GM19395 (cell line): Measurements from ENCODE around the gene NDRG4.
"Not testable (repeated sequence)": the region's sequence is repeated elsewhere in the genome, so short reads cannot be mapped to it uniquely, and the experiment has no call there.

Experiments
- ATAC-seq: cut with Tn5 transposase; IDR thresholded peaks from one replicate; pipeline ENCODE4 v1.9.1; 2021; ENCODE audit warnings: mild to moderate bottlenecking, moderate library complexity; ENCODE audit not compliant: unreplicated experiment

NDRG4 gene

GRCh38 chr16:58464916-58465731 is 34.8 kb upstream of the NDRG4 start:
- no peak for ATAC-seq

GRCh38 chr16:58465817-58466216 is 34.1 kb upstream of the NDRG4 start:
- ATAC-seq, result no peak

DNA sequence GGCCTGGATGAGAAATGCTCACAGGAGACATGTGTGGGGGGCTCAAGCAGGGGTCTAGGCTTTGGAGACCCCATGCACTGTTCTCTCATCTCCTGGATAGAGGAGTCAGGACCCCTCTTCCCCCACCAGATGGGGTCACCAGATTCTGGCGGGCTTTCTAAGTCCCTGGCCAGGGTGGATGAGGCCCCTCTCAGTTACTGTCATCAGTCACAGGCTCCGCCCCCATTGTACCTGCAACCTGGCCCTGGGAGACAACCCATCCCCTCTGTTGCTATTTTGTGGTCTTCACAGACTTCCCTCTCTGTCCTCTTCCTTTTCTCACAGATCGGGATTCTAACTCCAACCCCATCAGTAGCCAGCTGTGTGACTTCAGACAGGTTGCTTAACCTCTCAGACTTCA is 33.5 kb upstream of the NDRG4 start:
- no peak for ATAC-seq

DNA sequence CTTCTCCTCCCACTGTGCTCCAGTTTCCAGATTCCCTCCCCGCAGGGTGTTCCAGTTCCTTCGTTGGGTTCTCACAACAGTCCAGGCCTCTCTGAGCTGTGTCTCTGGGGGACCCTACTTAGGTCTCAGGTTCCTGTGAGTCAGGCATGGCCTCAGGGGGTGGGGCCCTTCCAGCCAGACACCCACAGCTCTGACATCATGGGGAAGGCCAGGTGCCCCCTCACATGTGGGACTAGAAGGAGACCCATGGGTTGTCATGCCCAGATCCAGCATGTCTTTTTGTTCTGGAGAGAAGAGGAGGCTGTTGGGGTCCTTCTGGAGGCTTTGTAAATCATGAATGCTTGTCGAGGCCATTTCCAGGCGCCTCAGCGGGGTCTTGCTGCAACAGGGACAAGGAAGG is 32.0 kb upstream of the NDRG4 start:
- no peak for ATAC-seq

- no peak for ATAC-seq
Measured at GRCh38 chr16:58471209-58471975, 28.6 kb upstream of the NDRG4 start.

GRCh38 chr16:58472266-58472665 is 27.7 kb upstream of the NDRG4 start:
- ATAC-seq, result no peak

DNA sequence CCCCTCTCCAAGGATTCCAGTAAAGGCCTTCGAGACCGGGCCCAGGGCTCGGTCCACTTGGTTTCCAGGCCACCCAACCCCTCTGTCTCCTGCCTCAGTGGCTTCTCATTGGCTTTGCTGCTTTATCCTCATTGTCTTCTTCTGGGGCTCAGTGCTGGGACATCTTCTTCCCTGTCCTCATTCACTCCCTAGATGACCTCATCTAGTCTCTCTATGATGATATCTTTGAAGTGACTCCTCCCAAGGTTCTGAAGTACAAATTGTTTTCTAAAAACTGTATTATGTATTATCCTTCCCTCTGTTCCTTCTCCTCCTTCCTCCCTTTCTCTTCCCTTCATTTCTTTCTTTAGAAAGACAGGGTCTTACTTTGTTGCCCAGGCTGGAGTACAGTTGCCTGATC is 27.1 kb upstream of the NDRG4 start:
- no peak for ATAC-seq

- no peak for ATAC-seq
Measured at GRCh38 chr16:58474296-58474695, 25.6 kb upstream of the NDRG4 start.

GRCh38 chr16:58475091-58475619 is 24.8 kb upstream of the NDRG4 start:
- ATAC-seq, result no peak

DNA sequence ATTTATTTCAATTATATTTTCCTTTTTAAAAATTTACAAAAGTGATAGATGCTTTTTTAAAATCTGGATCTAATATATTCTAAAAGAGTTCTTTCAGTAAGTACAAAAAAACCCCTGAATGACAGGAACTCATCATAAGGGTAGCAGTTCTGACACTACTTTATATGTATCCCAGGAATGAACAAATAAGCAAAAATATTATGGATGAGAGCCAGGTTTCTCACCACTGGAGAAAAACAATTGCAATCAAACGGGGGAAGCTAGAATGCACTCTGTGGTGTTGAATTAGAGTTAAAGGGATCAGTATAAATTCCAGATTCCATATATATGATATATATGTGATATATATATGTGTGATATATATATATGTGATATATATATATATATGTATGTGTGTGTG is 23.2 kb upstream of the NDRG4 start:
- no peak for ATAC-seq

GRCh38 chr16:58478427-58478826 is 21.5 kb upstream of the NDRG4 start:
- no peak for ATAC-seq

- ATAC-seq, result no peak
Measured at GRCh38 chr16:58481226-58481869, 18.6 kb upstream of the NDRG4 start.

DNA sequence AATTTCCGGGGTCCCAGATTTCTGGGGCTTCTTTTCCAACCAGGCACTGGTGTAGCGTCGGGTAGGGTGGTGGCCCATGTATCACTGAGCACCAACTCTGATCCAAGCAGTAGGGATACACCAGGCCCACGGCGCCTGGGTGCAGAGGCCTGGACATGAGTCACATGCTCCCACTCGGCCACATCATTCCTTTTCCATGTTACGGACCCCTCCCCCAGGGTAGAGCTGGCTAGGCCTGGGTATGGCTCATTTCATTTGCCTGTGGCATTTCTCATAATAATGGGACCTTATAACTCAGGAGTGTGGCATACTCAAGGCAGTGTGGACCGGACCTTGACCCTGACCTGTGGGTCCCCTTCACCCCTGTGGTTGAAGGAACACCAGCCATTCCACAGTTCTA is 18.0 kb upstream of the NDRG4 start:
- no peak for ATAC-seq

DNA sequence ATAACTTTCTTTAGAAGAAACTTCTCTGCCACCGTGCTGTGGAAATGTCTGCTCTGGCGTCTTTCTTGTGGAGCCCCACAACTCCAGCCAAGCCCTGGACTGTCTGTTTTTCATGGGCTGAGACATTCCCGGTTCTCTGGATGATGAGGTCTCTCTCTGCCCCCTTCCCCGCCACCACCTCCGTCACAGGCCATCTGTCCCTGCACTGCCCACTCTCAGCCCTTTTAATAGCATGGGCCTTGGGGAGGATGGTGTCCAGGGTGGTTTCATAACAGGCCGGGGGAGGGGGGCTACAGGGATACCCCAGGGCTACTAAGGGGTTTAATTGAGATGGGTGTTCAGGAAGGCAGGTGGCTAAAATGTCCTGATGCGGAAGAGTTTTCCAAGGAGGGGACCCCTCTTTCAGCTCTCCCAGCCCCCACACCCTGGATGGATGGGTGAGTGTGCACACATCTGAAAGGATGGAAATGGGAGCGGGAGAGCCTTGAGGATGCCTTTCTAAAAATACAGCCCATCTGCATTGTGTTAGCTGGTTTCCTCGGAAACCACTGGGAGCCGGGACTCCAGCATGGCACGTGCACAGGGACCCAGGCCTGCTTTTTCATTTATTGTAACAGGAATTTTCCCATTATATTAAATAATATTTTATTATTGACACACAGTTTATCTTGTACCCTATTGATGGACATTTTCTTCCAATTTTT is 14.6 kb upstream of the NDRG4 start:
- no peak for ATAC-seq

DNA sequence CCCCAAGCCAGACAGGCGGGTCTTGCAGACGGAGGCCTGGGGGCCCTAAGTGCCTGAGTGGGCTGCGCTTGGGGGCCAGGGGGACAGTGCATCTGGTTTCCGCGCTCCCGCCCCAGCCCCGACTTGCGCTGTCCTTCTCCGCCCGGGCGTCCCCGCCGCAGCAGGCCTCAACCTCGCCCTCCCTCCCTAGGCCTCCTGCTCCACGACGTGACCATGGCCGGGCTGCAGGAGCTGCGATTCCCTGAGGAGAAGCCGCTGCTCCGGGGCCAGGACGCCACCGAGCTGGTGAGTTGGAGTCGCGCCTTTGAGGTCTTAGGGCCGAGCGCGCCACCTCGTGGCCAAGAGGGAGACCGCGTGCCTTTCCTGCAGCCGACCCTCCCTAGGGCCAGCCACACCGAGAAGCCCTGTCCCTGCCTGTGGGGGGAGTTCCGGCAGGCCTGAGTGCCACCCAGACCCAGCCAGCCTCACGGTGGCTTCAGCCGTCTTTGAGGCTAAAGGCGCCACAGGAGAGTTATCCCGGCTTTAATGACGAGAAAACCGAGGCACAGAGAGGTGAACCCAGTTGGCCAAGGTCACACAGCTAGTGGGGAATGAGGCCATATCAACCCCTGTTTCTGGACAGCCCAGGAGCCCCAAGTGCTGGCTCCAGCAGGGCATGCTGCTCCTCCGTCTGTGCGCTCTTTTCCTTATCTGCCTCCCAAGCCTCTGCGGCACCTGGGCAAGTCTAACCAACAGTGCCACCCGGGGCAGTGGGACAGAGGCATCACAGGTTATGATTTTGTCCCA is 12.2 kb upstream of the NDRG4 start:
- no peak for ATAC-seq

- ATAC-seq, result no peak
Measured at GRCh38 chr16:58488531-58488930, 11.4 kb upstream of the NDRG4 start.

DNA sequence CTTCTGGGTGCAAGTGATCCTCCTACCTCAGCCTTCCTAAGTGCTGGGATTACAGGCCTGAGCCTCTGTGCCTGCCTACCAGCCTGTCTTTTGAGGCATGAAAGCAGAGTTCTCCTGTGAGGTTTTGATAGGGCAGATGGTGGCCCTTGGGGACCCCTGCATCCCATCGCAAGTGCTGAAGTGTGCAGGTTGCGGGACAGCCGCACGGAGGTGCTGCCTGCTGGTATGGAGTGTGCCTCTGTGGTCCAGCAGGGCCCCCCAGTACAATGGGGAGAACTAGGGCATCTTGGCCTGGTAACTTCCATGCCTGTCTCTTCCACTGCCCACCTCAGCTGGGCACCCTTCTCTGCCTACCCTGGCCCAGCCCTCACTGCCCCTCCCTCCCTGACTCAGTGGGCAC is 9.9 kb upstream of the NDRG4 start:
- ATAC-seq, result no peak

DNA sequence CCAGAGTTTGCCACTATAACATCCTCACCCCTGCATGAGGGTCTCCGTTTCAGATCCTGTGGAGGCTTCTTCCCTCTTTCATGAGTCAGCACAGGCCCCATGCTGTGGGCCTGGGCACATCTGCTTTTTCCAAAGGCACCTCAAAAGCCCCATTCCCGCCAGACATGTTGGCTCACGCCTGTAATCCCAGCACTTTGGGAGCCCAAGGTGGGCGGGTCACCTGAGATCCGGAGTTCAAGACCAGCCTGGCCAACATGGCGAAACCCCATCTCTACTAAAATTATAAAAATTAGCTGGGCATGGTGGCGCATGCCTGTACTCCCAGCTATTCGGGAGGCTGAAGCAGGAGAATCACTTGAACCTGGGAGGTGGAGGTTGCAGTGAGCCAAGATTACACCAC is 9.4 kb upstream of the NDRG4 start:
- ATAC-seq, result not testable (repeated sequence)

- ATAC-seq, result no peak
Measured at GRCh38 chr16:58492066-58492465, 7.9 kb upstream of the NDRG4 start.

- ATAC-seq, result no peak
Measured at GRCh38 chr16:58492735-58493134, 7.2 kb upstream of the NDRG4 start.
